ENCODE data around the gene MGAT5B. TPM values are rescaled to one million over a fixed set of nuclear protein-coding genes. Genes with fewer than 3 reads are reported as not detected.
A peak's percentile ranks its signal among the peaks of the same experiment; 100 is the strongest.

The MGAT5B gene
- total and polyA plus RNA-seq, 2 experiments from 2014 or later: 1.6 to 10.0 TPM

- Histone ChIP-seq H3K4me1 (ENCODE audit: insufficient read depth) (peaks cover 9% of the 10 kb centered on the region; the same call in 1 of the 2 replicates), H3K27me3 (ENCODE audit: insufficient read depth) (no peaks in the 10 kb centered on the region), H3K36me3 (ENCODE audit: insufficient read depth) (no peaks in the 10 kb centered on the region), H3F3A (replicated peaks; ENCODE audit: low read depth) (no peaks in the 10 kb centered on the region), H3K9me2 (ENCODE audit: insufficient read depth) (no peaks in the 10 kb centered on the region), H3K79me2 (replicated peaks; ENCODE audit: insufficient read depth) (no peaks in the 10 kb centered on the region), H4K20me1 (replicated peaks; ENCODE audit: insufficient read depth) (no peaks in the 10 kb centered on the region; the same call in 1 of the 2 replicates), H2AFZ (no peak overlapping the region), H3K27ac (ENCODE audit: low read depth) (no peak overlapping the region), H3K4me2 (no peak overlapping the region), H3K4me3 (no peak overlapping the region)
- DNase-seq (ENCODE audit: low spot score) (no peak), ATAC-seq (no peak)
- Mint-ChIP-seq H3K27me3 (ENCODE audit: insufficient read depth, low read depth, poor library complexity) (peaks cover 18% of the 10 kb centered on the region), H3K9me3 (no peaks in the 10 kb centered on the region; the same call in 2 of the 3 replicates), H3K4me3 (no peak overlapping the region), H3K27ac (no peak overlapping the region), H3K4me1 (peaks cover 17% of the 10 kb centered on the region), H3K36me3 (ENCODE audit: low read depth) (peaks cover 6% of the 10 kb centered on the region; the same call in 2 of the 3 replicates)
- no peak for TF ChIP-seq ZNF114 (CRISPR knock-in tag; IDR thresholded peaks at IDR 0.05)
- no peak for TF ChIP-seq STAT1 (IDR thresholded peaks at IDR 0.05; ENCODE audit: unreplicated experiment)
These were observed 39.1 kb downstream of the MGAT5B start for GRCh38 chr17:76907352-76907751.

- Histone ChIP-seq H3K79me2 (replicated peaks; ENCODE audit: insufficient read depth) (no peaks in the 10 kb centered on the region), H3K27me3 (ENCODE audit: insufficient read depth) (no peaks in the 10 kb centered on the region), H3K27ac (ENCODE audit: low read depth) (no peak overlapping the region), H3K4me1 (ENCODE audit: insufficient read depth) (peaks cover 9% of the 10 kb centered on the region; the same call in 1 of the 2 replicates), H3F3A (replicated peaks; ENCODE audit: low read depth) (no peaks in the 10 kb centered on the region), H3K4me2 (0 out of 2 replicates have a peak overlapping the region, but pooled peaks have one; percentile 27), H3K9me2 (ENCODE audit: insufficient read depth) (no peaks in the 10 kb centered on the region), H3K36me3 (ENCODE audit: insufficient read depth) (no peaks in the 10 kb centered on the region), H2AFZ (no peak overlapping the region), H4K20me1 (replicated peaks; ENCODE audit: insufficient read depth) (no peaks in the 10 kb centered on the region; the same call in 1 of the 2 replicates), H3K4me3 (no peak overlapping the region)
- ATAC-seq: peak; percentile 90
- Mint-ChIP-seq H3K27ac (no peak overlapping the region), H3K4me1 (peaks cover 17% of the 10 kb centered on the region), H3K27me3 (ENCODE audit: insufficient read depth, low read depth, poor library complexity) (peaks cover 20% of the 10 kb centered on the region), H3K36me3 (ENCODE audit: low read depth) (peaks cover 6% of the 10 kb centered on the region; the same call in 2 of the 3 replicates), H3K4me3 (no peak overlapping the region), H3K9me3 (no peaks in the 10 kb centered on the region; the same call in 2 of the 3 replicates)
- TF ChIP-seq REST (IDR thresholded peaks at IDR 0.05; ENCODE audit: unreplicated experiment) (peak; percentile 91), CTCF (conservative IDR thresholded peaks at IDR 0.05; ENCODE audit: low read depth in 2 of 2) (no peak), ZNF114 (CRISPR knock-in tag; IDR thresholded peaks at IDR 0.05) (no peak), EZH2 (IDR thresholded peaks at IDR 0.05; ENCODE audit: low read depth, unreplicated experiment) (no peak), ETS1 (IDR thresholded peaks at IDR 0.05) (no peak)
- DNase-seq (ENCODE audit: low spot score): peak; percentile 94
These were observed 42.0 kb downstream of the MGAT5B start for GRCh38 chr17:76909971-76910760.
